Esophagus squamous epithelium (tissue), 4 donors: ENCODE measurements around the gene FBXO30.

Source experiments
- POLR2A ChIP-seq, 4 donors: fragments of 450-650 bp; IDR thresholded peaks; one replicate each; pipeline ENCODE4 v1.6.1; 2017; ENCODE audit warnings: antibody characterized with exemption in 4 of 4, mild to moderate bottlenecking in 4 of 4, moderate library complexity in 3 of 4
- TF ChIP-seq, protein P1 (sequence below), 6 experiments: fragments of 450-650 bp in 4 of 6; fragments of 200-600 bp in 2 of 6; sonication (generic) in 2 of 6; IDR thresholded peaks; one replicate each; pipeline ENCODE4 v1.5.1; 2016 to 2019; ENCODE audit warnings: antibody characterized with exemption in 6 of 6, mild to moderate bottlenecking in 4 of 6, moderate library complexity in 4 of 6

GRCh38 chr6:145787688-145788087 is 26.9 kb downstream of the FBXO30 start:
- TF ChIP-seq POLR2A (IDR thresholded peaks at IDR 0.05): no peak
- TF ChIP-seq, protein P1, sequence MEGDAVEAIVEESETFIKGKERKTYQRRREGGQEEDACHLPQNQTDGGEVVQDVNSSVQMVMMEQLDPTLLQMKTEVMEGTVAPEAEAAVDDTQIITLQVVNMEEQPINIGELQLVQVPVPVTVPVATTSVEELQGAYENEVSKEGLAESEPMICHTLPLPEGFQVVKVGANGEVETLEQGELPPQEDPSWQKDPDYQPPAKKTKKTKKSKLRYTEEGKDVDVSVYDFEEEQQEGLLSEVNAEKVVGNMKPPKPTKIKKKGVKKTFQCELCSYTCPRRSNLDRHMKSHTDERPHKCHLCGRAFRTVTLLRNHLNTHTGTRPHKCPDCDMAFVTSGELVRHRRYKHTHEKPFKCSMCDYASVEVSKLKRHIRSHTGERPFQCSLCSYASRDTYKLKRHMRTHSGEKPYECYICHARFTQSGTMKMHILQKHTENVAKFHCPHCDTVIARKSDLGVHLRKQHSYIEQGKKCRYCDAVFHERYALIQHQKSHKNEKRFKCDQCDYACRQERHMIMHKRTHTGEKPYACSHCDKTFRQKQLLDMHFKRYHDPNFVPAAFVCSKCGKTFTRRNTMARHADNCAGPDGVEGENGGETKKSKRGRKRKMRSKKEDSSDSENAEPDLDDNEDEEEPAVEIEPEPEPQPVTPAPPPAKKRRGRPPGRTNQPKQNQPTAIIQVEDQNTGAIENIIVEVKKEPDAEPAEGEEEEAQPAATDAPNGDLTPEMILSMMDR (IDR thresholded peaks at IDR 0.05): no peak
